Inferior parietal cortex (tissue), 1 donor: ENCODE results near the gene KCNK13.
"Not testable (repeated sequence)": the region's sequence is repeated elsewhere in the genome, so short reads cannot be mapped to it uniquely, and the experiment has no call there.

Experiments used
- DNase-seq: peaks from one replicate; pipeline ENCODE4 v3.0.0-alpha.2; 2016; ENCODE audit errors: extremely low spot score

Gene KCNK13

GRCh38 chr14:90060965-90061684 lies 669 bp upstream of the KCNK13 start:
- DNase-seq = no peak

GRCh38 chr14:90062127-90062794 lies 467 bp downstream of the KCNK13 start:
- DNase-seq = no peak

- no peak for DNase-seq
Measured at GRCh38 chr14:90062822-90063539, 1.2 kb downstream of the KCNK13 start.

GRCh38 chr14:90072350-90072749 lies 10.6 kb downstream of the KCNK13 start:
- no peak for DNase-seq

GRCh38 chr14:90079576-90079975 lies 17.8 kb downstream of the KCNK13 start:
- DNase-seq = no peak

GRCh38 chr14:90087433-90087832 lies 25.6 kb downstream of the KCNK13 start:
- DNase-seq = no peak

- DNase-seq = no peak
Measured at GRCh38 chr14:90088176-90088575, 26.4 kb downstream of the KCNK13 start.

- not testable (repeated sequence) for DNase-seq
Measured at GRCh38 chr14:90089486-90089885, 27.7 kb downstream of the KCNK13 start.

- DNase-seq = no peak
Measured at GRCh38 chr14:90091393-90091792, 29.6 kb downstream of the KCNK13 start.

GRCh38 chr14:90093942-90094595 lies 32.3 kb downstream of the KCNK13 start:
- DNase-seq = no peak

- DNase-seq = no peak
Measured at GRCh38 chr14:90095096-90095495, 33.3 kb downstream of the KCNK13 start.

- no peak for DNase-seq
Measured at GRCh38 chr14:90096566-90096965, 34.8 kb downstream of the KCNK13 start.

GRCh38 chr14:90103808-90104207 lies 42.0 kb downstream of the KCNK13 start:
- no peak for DNase-seq

GRCh38 chr14:90105756-90106155 lies 44.0 kb downstream of the KCNK13 start:
- no peak for DNase-seq

- no peak for DNase-seq
Measured at GRCh38 chr14:90107789-90108188, 46.0 kb downstream of the KCNK13 start.

GRCh38 chr14:90109858-90110257 lies 48.1 kb downstream of the KCNK13 start:
- no peak for DNase-seq

- DNase-seq = peak; percentile 15
Measured at GRCh38 chr14:90111895-90112534, 50.2 kb downstream of the KCNK13 start.

- DNase-seq = no peak
Measured at GRCh38 chr14:90114554-90114953, 52.8 kb downstream of the KCNK13 start.

- DNase-seq = no peak
Measured at GRCh38 chr14:90115780-90116179, 54.0 kb downstream of the KCNK13 start.

GRCh38 chr14:90116444-90116843 lies 54.6 kb downstream of the KCNK13 start:
- no peak for DNase-seq

- DNase-seq = no peak
Measured at GRCh38 chr14:90118027-90118426, 56.2 kb downstream of the KCNK13 start.

GRCh38 chr14:90126260-90126659 lies 64.5 kb downstream of the KCNK13 start:
- DNase-seq = no peak
